ENCODE measurements around the gene SRGAP1.

SRGAP1 gene

DNA sequence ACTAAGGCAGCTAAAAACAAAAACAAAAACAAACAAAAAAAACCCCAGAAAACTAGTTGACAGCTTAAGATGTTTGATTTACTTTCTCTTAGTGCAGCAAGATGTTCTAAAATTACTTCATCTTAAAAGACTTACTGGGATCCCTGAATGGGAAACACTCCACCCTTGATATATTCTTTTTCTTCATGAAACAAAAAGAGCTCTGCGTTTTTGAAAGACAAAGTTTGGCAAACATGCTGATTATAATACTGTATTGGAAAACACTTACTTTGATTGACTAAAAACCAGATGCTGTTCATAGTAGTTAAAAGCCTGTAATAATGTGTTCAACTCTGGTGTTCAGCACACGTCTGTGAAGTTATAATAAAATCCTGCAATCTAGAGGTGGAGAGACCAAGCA is 136.8 kb downstream of the SRGAP1 start:
- no peak overlapping the region for H3K27ac Mint-ChIP-seq
- no peak overlapping the region for H3K4me3 Mint-ChIP-seq
- ATAC-seq (replicated peaks), result no peak

GRCh38 chr12:63982604-63983295 is 138.2 kb downstream of the SRGAP1 start:
- peaks cover 3 to 12% of the 10 kb centered on the region in 2 donors for H3K27me3 Mint-ChIP-seq
- H3K36me3 Mint-ChIP-seq, result no peaks in the 10 kb centered on the region
- H3K4me3 Mint-ChIP-seq, result no peak overlapping the region
- H3K4me1 Mint-ChIP-seq, result peaks cover 0 to 12% of the 10 kb centered on the region in 2 donors
- no peaks in the 10 kb centered on the region for H3K9me3 Mint-ChIP-seq
- ATAC-seq (replicated peaks) (no peak), DNase-seq (no peak)
- no peak overlapping the region for H3K27ac Mint-ChIP-seq

More for the DNA sequence above, 136.8 kb downstream of the SRGAP1 start:
- no peak for DNase-seq
- no peaks in the 10 kb centered on the region for H3K9me3 Mint-ChIP-seq
- H3K4me1 Mint-ChIP-seq, result peaks cover 0 to 12% of the 10 kb centered on the region in 2 donors
- H3K27me3 Mint-ChIP-seq, result peaks cover 3 to 13% of the 10 kb centered on the region in 2 donors
- no peaks in the 10 kb centered on the region for H3K36me3 Mint-ChIP-seq

GRCh38 chr12:63985456-63985855 is 141.0 kb downstream of the SRGAP1 start:
- Mint-ChIP-seq H3K27ac (no peak overlapping the region), H3K9me3 (no peaks in the 10 kb centered on the region), H3K4me3 (no peak overlapping the region), H3K36me3 (no peaks in the 10 kb centered on the region), H3K27me3 (peaks cover 3 to 16% of the 10 kb centered on the region in 2 donors), H3K4me1 (peaks cover 0 to 12% of the 10 kb centered on the region in 2 donors)
- ATAC-seq (replicated peaks) (peak in 1 of 2 donors; percentile 19), DNase-seq (no peak)

GRCh38 chr12:63985945-63986344 is 141.4 kb downstream of the SRGAP1 start:
- Mint-ChIP-seq H3K27ac (no peak overlapping the region), H3K9me3 (no peaks in the 10 kb centered on the region), H3K4me1 (peaks cover 0 to 12% of the 10 kb centered on the region in 2 donors), H3K36me3 (no peaks in the 10 kb centered on the region), H3K4me3 (no peak overlapping the region), H3K27me3 (peaks cover 3 to 20% of the 10 kb centered on the region in 2 donors)
- ATAC-seq (replicated peaks) (no peak), DNase-seq (no peak)

GRCh38 chr12:63989301-63989845 is 144.9 kb downstream of the SRGAP1 start:
- Mint-ChIP-seq H3K36me3 (no peaks in the 10 kb centered on the region), H3K9me3 (no peaks in the 10 kb centered on the region), H3K4me3 (no peak overlapping the region), H3K27me3 (peaks cover 8 to 29% of the 10 kb centered on the region in 2 donors), H3K27ac (no peak overlapping the region), H3K4me1 (peaks cover 0 to 12% of the 10 kb centered on the region in 2 donors)
- ATAC-seq (replicated peaks) (no peak), DNase-seq (no peak)

- ATAC-seq (replicated peaks) (no peak), DNase-seq (no peak)
- no peak overlapping the region for H3K27ac Mint-ChIP-seq
- H3K4me1 Mint-ChIP-seq, result no peaks in the 10 kb centered on the region
- H3K4me3 Mint-ChIP-seq, result no peak overlapping the region
- no peaks in the 10 kb centered on the region for H3K9me3 Mint-ChIP-seq
- peaks cover 8 to 22% of the 10 kb centered on the region in 2 donors for H3K27me3 Mint-ChIP-seq
- H3K36me3 Mint-ChIP-seq, result no peaks in the 10 kb centered on the region
These were observed 146.5 kb downstream of the SRGAP1 start for GRCh38 chr12:63990828-63991547.

DNA sequence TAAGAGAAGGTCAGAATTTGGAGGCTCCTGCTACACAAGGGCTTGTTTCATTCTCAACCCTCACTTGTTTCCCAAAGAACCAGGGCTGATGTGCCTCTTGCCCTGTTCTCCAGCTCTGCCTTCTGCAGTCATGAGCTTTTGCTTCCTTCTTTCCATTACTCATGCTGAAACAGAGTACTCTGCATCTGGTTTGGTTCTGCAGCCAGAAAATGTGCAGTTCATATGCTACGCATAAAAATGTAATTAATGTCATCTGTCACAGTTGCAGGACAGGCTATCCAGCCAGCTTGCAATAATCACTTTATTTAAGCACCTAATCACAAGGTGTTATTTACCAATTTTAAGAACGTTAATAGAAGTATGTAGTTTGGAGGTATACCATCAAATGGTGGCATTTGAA is 150.2 kb downstream of the SRGAP1 start:
- H3K27ac Mint-ChIP-seq, result no peak overlapping the region
- DNase-seq, result no peak
- H3K4me1 Mint-ChIP-seq, result no peaks in the 10 kb centered on the region
- no peak overlapping the region for H3K4me3 Mint-ChIP-seq
- peaks cover 8 to 31% of the 10 kb centered on the region in 2 donors for H3K27me3 Mint-ChIP-seq
- peaks cover 0 to 2% of the 10 kb centered on the region in 2 donors for H3K9me3 Mint-ChIP-seq
- H3K36me3 Mint-ChIP-seq, result no peaks in the 10 kb centered on the region
- ATAC-seq (replicated peaks), result no peak

- Mint-ChIP-seq H3K4me1 (no peaks in the 10 kb centered on the region), H3K9me3 (peaks cover 0 to 4% of the 10 kb centered on the region in 2 donors), H3K4me3 (no peak overlapping the region), H3K27ac (no peak overlapping the region), H3K27me3 (peaks cover 9 to 31% of the 10 kb centered on the region in 2 donors), H3K36me3 (no peaks in the 10 kb centered on the region)
- ATAC-seq (replicated peaks), result no peak
- no peak for DNase-seq
These were observed 151.0 kb downstream of the SRGAP1 start for GRCh38 chr12:63995512-63995911.

DNA sequence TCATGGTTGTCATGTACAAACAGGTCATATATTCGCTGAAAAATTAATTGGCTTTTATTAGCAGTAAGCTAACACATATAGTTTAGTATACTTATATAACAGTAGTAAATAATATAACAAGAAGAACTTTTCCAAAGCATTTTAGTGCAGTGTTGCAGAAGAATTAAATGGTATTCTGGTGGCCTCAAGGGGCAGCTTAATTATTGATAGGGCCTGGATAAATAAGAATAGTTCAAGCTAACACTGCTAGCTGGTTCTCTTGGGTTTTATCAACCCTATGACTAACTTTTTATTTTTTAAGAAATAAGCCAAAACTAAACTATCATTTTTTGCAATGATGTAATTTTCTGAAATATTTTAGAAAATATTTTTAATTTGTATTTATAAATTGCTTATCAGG is 152.1 kb downstream of the SRGAP1 start:
- Mint-ChIP-seq H3K9me3 (peaks cover 0 to 4% of the 10 kb centered on the region in 2 donors), H3K27ac (no peak overlapping the region), H3K36me3 (no peaks in the 10 kb centered on the region), H3K4me1 (no peaks in the 10 kb centered on the region), H3K27me3 (peaks cover 9 to 25% of the 10 kb centered on the region in 2 donors), H3K4me3 (no peak overlapping the region)
- ATAC-seq (replicated peaks) (no peak), DNase-seq (no peak)

DNA sequence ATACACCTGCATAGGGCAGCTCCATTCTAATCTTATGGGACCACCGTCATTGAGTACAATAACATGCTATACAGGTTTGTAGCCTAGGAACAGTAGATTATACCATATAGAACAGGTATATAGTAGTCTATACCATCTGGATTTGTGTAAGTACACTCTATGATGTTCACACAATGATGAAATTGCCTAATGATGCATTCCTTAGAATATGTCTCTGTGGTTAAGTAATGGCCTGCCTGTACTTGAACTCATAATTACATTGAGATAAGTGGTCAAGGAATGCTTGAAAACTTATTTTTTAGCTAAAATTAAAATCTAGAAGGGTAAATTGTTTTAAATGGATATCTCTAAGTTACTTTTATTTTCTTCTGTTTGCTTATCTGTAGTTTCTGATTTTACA is 152.7 kb downstream of the SRGAP1 start:
- H3K27ac Mint-ChIP-seq, result no peak overlapping the region
- DNase-seq (no peak), ATAC-seq (replicated peaks) (no peak)
- peaks cover 4 to 18% of the 10 kb centered on the region in 2 donors for H3K27me3 Mint-ChIP-seq
- H3K4me3 Mint-ChIP-seq, result no peak overlapping the region
- H3K4me1 Mint-ChIP-seq, result no peaks in the 10 kb centered on the region
- peaks cover 0 to 4% of the 10 kb centered on the region in 2 donors for H3K9me3 Mint-ChIP-seq
- H3K36me3 Mint-ChIP-seq, result no peaks in the 10 kb centered on the region

DNA sequence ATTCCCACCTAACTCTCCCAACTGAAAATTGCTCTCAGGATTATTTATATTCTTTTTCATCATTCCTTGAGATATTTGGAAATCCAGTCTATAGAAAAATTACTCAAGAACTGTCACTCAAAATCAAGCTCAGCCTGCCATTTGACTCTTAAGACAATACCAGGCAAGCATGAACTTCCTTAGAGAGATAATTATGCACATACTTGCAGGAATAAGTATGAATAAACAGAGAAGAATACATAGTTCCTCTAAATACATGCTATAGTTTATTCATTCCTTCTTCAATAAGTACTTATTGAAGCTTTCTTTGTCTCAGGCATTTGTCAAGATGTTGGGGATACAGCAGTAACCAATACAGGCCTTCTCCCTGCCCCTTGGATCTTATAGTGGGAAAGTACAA is 154.1 kb downstream of the SRGAP1 start:
- peaks cover 4 to 5% of the 10 kb centered on the region in 2 donors for H3K9me3 Mint-ChIP-seq

DNA sequence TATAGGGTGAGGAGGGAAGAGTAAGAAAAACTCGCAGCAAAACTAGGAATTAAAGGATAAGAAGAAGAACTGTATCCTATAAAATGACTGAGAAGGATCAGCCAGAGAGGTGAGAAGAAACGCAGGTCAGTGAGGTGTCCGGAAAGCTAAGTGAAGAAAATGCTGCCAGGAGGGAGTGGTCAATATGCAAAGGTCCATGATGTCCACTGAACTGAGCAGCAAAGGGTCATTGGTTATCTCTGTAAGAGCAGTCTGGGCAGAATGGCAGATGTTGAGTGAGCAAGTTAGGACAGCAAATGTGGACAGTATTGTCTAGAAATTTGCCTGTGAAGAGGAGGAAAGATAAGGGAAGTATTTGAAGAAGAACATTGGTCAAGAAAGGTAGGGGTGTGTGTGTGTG is 155.4 kb downstream of the SRGAP1 start:
- Mint-ChIP-seq H3K4me1 (no peaks in the 10 kb centered on the region), H3K27me3 (peaks cover 4 to 13% of the 10 kb centered on the region in 2 donors), H3K4me3 (no peak overlapping the region), H3K27ac (no peak overlapping the region), H3K9me3 (peaks cover 4 to 5% of the 10 kb centered on the region in 2 donors), H3K36me3 (no peaks in the 10 kb centered on the region)
- DNase-seq (no peak), ATAC-seq (replicated peaks) (no peak)

More for the DNA sequence above, 154.1 kb downstream of the SRGAP1 start:
- no peak overlapping the region for H3K27ac Mint-ChIP-seq
- H3K4me3 Mint-ChIP-seq, result no peak overlapping the region
- DNase-seq (no peak), ATAC-seq (replicated peaks) (no peak)
- no peaks in the 10 kb centered on the region for H3K4me1 Mint-ChIP-seq
- no peaks in the 10 kb centered on the region for H3K36me3 Mint-ChIP-seq
- peaks cover 4 to 13% of the 10 kb centered on the region in 2 donors for H3K27me3 Mint-ChIP-seq

DNA sequence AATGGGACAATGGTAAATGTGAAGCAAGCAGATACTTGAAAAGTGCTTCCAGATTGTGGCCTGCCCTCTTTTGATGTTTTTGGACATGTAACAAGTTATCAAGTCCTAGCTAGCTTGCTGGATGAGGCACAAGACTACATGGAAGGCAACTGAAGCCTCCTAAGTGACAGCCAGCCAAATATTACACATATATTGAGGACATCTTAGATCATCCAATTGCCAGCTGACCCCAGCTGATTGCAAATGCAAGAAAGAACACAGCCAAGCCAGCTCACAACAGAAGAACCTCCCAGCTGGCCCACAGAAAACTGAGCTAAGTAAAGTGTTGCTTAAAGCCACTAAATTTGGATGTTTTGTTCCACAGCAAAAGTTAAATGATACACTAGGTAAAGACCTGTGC is 156.9 kb downstream of the SRGAP1 start:
- Mint-ChIP-seq H3K4me3 (no peak overlapping the region), H3K36me3 (no peaks in the 10 kb centered on the region), H3K9me3 (peaks cover 4 to 5% of the 10 kb centered on the region in 2 donors), H3K4me1 (no peaks in the 10 kb centered on the region), H3K27me3 (peaks cover 4 to 13% of the 10 kb centered on the region in 2 donors), H3K27ac (no peak overlapping the region)
- DNase-seq (no peak), ATAC-seq (replicated peaks) (no peak)

DNA sequence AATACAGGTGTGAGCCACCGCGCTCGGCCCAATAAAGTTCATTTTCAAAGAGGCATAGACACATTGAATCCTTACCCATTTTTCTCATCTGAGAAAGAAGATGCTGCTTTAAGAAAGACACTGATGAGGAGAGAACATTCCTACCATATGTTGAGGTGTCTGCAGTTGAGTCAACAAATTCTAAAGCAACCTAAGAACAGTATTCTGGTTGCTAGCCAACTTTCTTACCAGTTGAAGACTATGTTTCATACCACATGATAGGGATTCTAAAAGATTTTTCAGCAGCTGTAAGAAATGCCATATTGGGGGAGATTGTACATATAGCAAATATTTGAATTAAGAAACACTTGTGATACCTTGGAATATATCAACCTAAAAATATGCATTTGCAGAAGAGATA is 160.1 kb downstream of the SRGAP1 start:
- no peak overlapping the region for H3K4me3 Mint-ChIP-seq
- H3K4me1 Mint-ChIP-seq, result no peaks in the 10 kb centered on the region
- peaks cover 4 to 5% of the 10 kb centered on the region in 2 donors for H3K27me3 Mint-ChIP-seq
- DNase-seq (no peak), ATAC-seq (replicated peaks) (no peak)
- peaks cover 3 to 4% of the 10 kb centered on the region in 2 donors for H3K9me3 Mint-ChIP-seq
- no peaks in the 10 kb centered on the region for H3K36me3 Mint-ChIP-seq
- H3K27ac Mint-ChIP-seq, result no peak overlapping the region
